Body of pancreas (tissue), 4 donors: ENCODE measurements around the gene PDLIM5. TPM values are rescaled to one million over a fixed set of nuclear protein-coding genes. Genes with fewer than 3 reads are reported as not detected.
A peak's percentile ranks its signal among the peaks of the same experiment; 100 is the strongest.

Experiments
- ATAC-seq: fragments of 150-250 bp; one replicate; pipeline ENCODE4 v1.9.1; 2016
- DNase-seq, 4 donors: peaks; one replicate each; pipeline ENCODE4 v3.0.0-alpha.2; 2019
- H3K27ac ChIP-seq, 4 donors: fragments of 200-600 bp; sonication (generic); 1 replicate in 3 of 4; 2 replicates in 1 of 4; pipeline versions ENCODE4 v1.5.1 to v1.6.1; 2016 to 2019; ENCODE audit warnings: mild to moderate bottlenecking in 1 of 4, mixed read lengths in 1 of 4, moderate library complexity in 1 of 4
- H3K27me3 ChIP-seq, 2 donors: fragments of 200-600 bp; sonication (generic); one replicate each; pipeline ENCODE4 v1.6.0; 2016; ENCODE audit warnings: mild to moderate bottlenecking in 1 of 2
- H3K36me3 ChIP-seq, 2 donors: fragments of 200-600 bp; sonication (generic); replicated peaks in 1 of 2; 2 replicates each; pipeline ENCODE4 v1.5.1; 2016; ENCODE audit warnings: low read depth in 2 of 2; ENCODE audit not compliant: insufficient read depth in 1 of 2
- H3K4me1 ChIP-seq: fragments of 200-600 bp; sonication (generic); one replicate; pipeline ENCODE4 v1.6.0; 2016
- H3K4me3 ChIP-seq, 2 donors: fragments of 200-600 bp; sonication (generic); 1 replicate in 1 of 2; 2 replicates in 1 of 2; pipeline ENCODE4 v1.5.1; 2016 to 2019
- H3K9me3 ChIP-seq, 3 donors: fragments of 200-600 bp; sonication (generic); 1 replicate in 2 of 3; 2 replicates in 1 of 3; pipeline ENCODE4 v1.5.1; 2016
- CTCF ChIP-seq, 7 experiments: fragments of 450-650 bp in 4 of 7; fragments of 200-600 bp in 3 of 7; sonication (generic) in 3 of 7; IDR thresholded peaks; one replicate each; pipeline ENCODE4 v1.5.1; 2016 to 2019; ENCODE audit warnings: antibody characterized with exemption in 7 of 7
- POLR2A ChIP-seq, 3 donors: fragments of 450-650 bp; IDR thresholded peaks; one replicate each; pipeline ENCODE4 v1.6.1; 2016; ENCODE audit warnings: antibody characterized with exemption in 3 of 3, mild to moderate bottlenecking in 2 of 3
- WGBS, 2 donors: methylation state at CpG; one replicate each; pipeline ENCODE4 v1.1.5; 2017; 5-methylcytosine and 5-hydroxymethylcytosine counted together
- intact Hi-C: fragments of 100-400 bp; cut with DNase I; formaldehyde crosslinking; loops from one replicate; pipeline ENCODE4 v1.15.1; 2023
- total RNA-seq, 2 donors: library from RNA; depleted of rRNA; stranded (reverse); fragments of >200 nt; gene quantifications; one replicate each; pipeline ENCODE4 v1.1.0, GENCODE V29; 2016

The PDLIM5 gene
- total RNA-seq, 2 donors from 2014 or later = 44.2 to 70.3 TPM

GRCh38 chr4:94483895-94484294 lies 32.2 kb downstream of the PDLIM5 start:
- TF ChIP-seq POLR2A (IDR thresholded peaks at IDR 0.05) = no peak
- no peak for TF ChIP-seq CTCF (IDR thresholded peaks at IDR 0.05)
- ATAC-seq (no peak), DNase-seq (no peak)
- no peak overlapping the region for H3K4me3 ChIP-seq
- WGBS, 2 donors = 76 to 89% methylated on average over 4 of the region's 4 CpGs
- no peaks in the 10 kb centered on the region for H3K36me3 ChIP-seq
- intact Hi-C loops = no loop called here
- H3K27ac ChIP-seq = no peak overlapping the region
- H3K27me3 ChIP-seq = no peaks in the 10 kb centered on the region
- H3K4me1 ChIP-seq = peaks cover 19% of the 10 kb centered on the region
- H3K9me3 ChIP-seq = no peaks in the 10 kb centered on the region

- TF ChIP-seq POLR2A (IDR thresholded peaks at IDR 0.05) (no peak), CTCF (IDR thresholded peaks at IDR 0.05) (no peak)
- Histone ChIP-seq H3K27me3 (no peaks in the 10 kb centered on the region), H3K4me1 (peaks cover 10% of the 10 kb centered on the region), H3K27ac (no peak overlapping the region), H3K9me3 (no peaks in the 10 kb centered on the region), H3K4me3 (no peak overlapping the region), H3K36me3 (no peaks in the 10 kb centered on the region)
- ATAC-seq (no peak), DNase-seq (no peak)
- whole genome bisulfite sequencing, 2 donors = 91 to 97% methylated on average over 2 of the region's 2 CpGs
- intact Hi-C loops = no loop called here
These were observed 33.1 kb downstream of the PDLIM5 start for GRCh38 chr4:94484818-94485217.

GRCh38 chr4:94486372-94486801 lies 34.6 kb downstream of the PDLIM5 start:
- Histone ChIP-seq H3K4me1 (peaks cover 14% of the 10 kb centered on the region), H3K4me3 (no peak overlapping the region), H3K27ac (no peak overlapping the region), H3K9me3 (no peaks in the 10 kb centered on the region), H3K36me3 (no peaks in the 10 kb centered on the region), H3K27me3 (no peaks in the 10 kb centered on the region)
- DNase-seq = peak in 1 of 4 donors; percentile 52
- ATAC-seq = no peak
- TF ChIP-seq POLR2A (IDR thresholded peaks at IDR 0.05) = no peak
- TF ChIP-seq CTCF (IDR thresholded peaks at IDR 0.05) = no peak
- 49 to 63% methylated on average over 2 of the region's 2 CpGs for WGBS, 2 donors
- intact Hi-C loops = no loop called here

GRCh38 chr4:94488670-94489069 lies 36.9 kb downstream of the PDLIM5 start:
- Histone ChIP-seq H3K9me3 (no peaks in the 10 kb centered on the region), H3K27ac (no peak overlapping the region), H3K36me3 (no peaks in the 10 kb centered on the region), H3K27me3 (no peaks in the 10 kb centered on the region), H3K4me1 (peaks cover 15% of the 10 kb centered on the region), H3K4me3 (no peak overlapping the region)
- WGBS, 2 donors = 91 to 96% methylated on average over 4 of the region's 4 CpGs
- no peak for ATAC-seq
- intact Hi-C loops = no loop called here
- TF ChIP-seq CTCF (IDR thresholded peaks at IDR 0.05) (no peak), POLR2A (IDR thresholded peaks at IDR 0.05) (no peak)
- no peak for DNase-seq

- no peak for DNase-seq
- TF ChIP-seq CTCF (IDR thresholded peaks at IDR 0.05) (no peak), POLR2A (IDR thresholded peaks at IDR 0.05) (no peak)
- Histone ChIP-seq H3K4me3 (no peak overlapping the region), H3K4me1 (peaks cover 15% of the 10 kb centered on the region), H3K36me3 (no peaks in the 10 kb centered on the region), H3K27me3 (no peaks in the 10 kb centered on the region), H3K9me3 (no peaks in the 10 kb centered on the region), H3K27ac (no peak overlapping the region)
- intact Hi-C loops = no loop called here
- WGBS, 2 donors = 76 to 83% methylated on average over 3 of the region's 3 CpGs
- ATAC-seq = no peak
These were observed 37.4 kb downstream of the PDLIM5 start for GRCh38 chr4:94489098-94489497.
